ENCODE data around the gene LHFPL3. TPM values are rescaled to one million over a fixed set of nuclear protein-coding genes. Genes with fewer than 3 reads are reported as not detected.

LHFPL3 gene
- total RNA-seq, 4 donors from 2014 or later, result not detected

- DNase-seq, result no peak
- 71 to 78% methylated on average over 5 of the region's 5 CpGs for WGBS, 2 donors
- no peaks in the 10 kb centered on the region for H3K27me3 ChIP-seq
Observed at GRCh38 chr7:104450861-104451260, 122.5 kb downstream of the LHFPL3 start.

GRCh38 chr7:104453190-104453589 is 124.8 kb downstream of the LHFPL3 start:
- Histone ChIP-seq H3K36me3 (no peaks in the 10 kb centered on the region), H3K9me3 (no peaks in the 10 kb centered on the region), H3K27me3 (no peaks in the 10 kb centered on the region), H3K27ac (no peak overlapping the region), H3K4me1 (no peaks in the 10 kb centered on the region), H3K4me3 (replicated peaks in 1 of 3) (no peak overlapping the region)
- no peak for TF ChIP-seq POLR2A (IDR thresholded peaks at IDR 0.05)
- no peak for TF ChIP-seq CTCF (IDR thresholded peaks at IDR 0.05)
- intact Hi-C loops (cut with DNase I), result no loop called here
- no peak for DNase-seq
- WGBS, 2 donors, result 77 to 82% methylated on average over 3 of the region's 3 CpGs

More at GRCh38 chr7:104450861-104451260, 122.5 kb downstream of the LHFPL3 start:
- intact Hi-C loops (cut with DNase I), result no loop called here
- no peaks in the 10 kb centered on the region for H3K4me1 ChIP-seq
- no peaks in the 10 kb centered on the region for H3K9me3 ChIP-seq
- H3K4me3 ChIP-seq (replicated peaks in 1 of 3), result no peak overlapping the region
- TF ChIP-seq CTCF (IDR thresholded peaks at IDR 0.05) (no peak), POLR2A (IDR thresholded peaks at IDR 0.05) (no peak)
- no peaks in the 10 kb centered on the region for H3K36me3 ChIP-seq
- H3K27ac ChIP-seq, result no peak overlapping the region

GRCh38 chr7:104458875-104459274 is 130.5 kb downstream of the LHFPL3 start:
- TF ChIP-seq CTCF (IDR thresholded peaks at IDR 0.05) (no peak), POLR2A (IDR thresholded peaks at IDR 0.05) (no peak)

GRCh38 chr7:104469166-104469820 is 140.9 kb downstream of the LHFPL3 start:
- no peaks in the 10 kb centered on the region for H3K9me3 ChIP-seq
- no peak for DNase-seq
- TF ChIP-seq CTCF (IDR thresholded peaks at IDR 0.05) (no peak), POLR2A (IDR thresholded peaks at IDR 0.05) (no peak)
- WGBS, 2 donors, result 84 to 87% methylated on average over 1 of the region's 1 CpG
- no peak overlapping the region for H3K4me3 ChIP-seq (replicated peaks in 1 of 3)
- intact Hi-C loops (cut with DNase I), result no loop called here
- H3K27me3 ChIP-seq, result no peaks in the 10 kb centered on the region
- no peaks in the 10 kb centered on the region for H3K4me1 ChIP-seq
- H3K27ac ChIP-seq, result no peak overlapping the region
- H3K36me3 ChIP-seq, result no peaks in the 10 kb centered on the region

More at GRCh38 chr7:104458875-104459274, 130.5 kb downstream of the LHFPL3 start:
- Histone ChIP-seq H3K4me3 (replicated peaks in 1 of 3) (no peak overlapping the region), H3K4me1 (no peaks in the 10 kb centered on the region), H3K9me3 (no peaks in the 10 kb centered on the region), H3K27me3 (no peaks in the 10 kb centered on the region), H3K27ac (no peak overlapping the region), H3K36me3 (no peaks in the 10 kb centered on the region)
- WGBS, 2 donors, result 91 to 94% methylated on average over 3 of the region's 3 CpGs
- no peak for DNase-seq
- intact Hi-C loops (cut with DNase I), result no loop called here

GRCh38 chr7:104480529-104480928 is 152.1 kb downstream of the LHFPL3 start:
- 31 to 33% methylated on average over 3 of the region's 3 CpGs for WGBS, 2 donors
- Histone ChIP-seq H3K36me3 (no peaks in the 10 kb centered on the region), H3K27ac (no peak overlapping the region), H3K4me1 (peaks cover 6 to 15% of the 10 kb centered on the region in 2 donors), H3K27me3 (no peaks in the 10 kb centered on the region), H3K4me3 (replicated peaks in 1 of 3) (no peak overlapping the region), H3K9me3 (no peaks in the 10 kb centered on the region)
- intact Hi-C loops (cut with DNase I), result no loop called here
- TF ChIP-seq CTCF (IDR thresholded peaks at IDR 0.05), result no peak
- no peak for TF ChIP-seq POLR2A (IDR thresholded peaks at IDR 0.05)
- DNase-seq, result no peak

Data from thyroid gland (tissue), 4 donors.